Esophagus (tissue), 2 donors: ENCODE data around the gene ESF1. TPM values are rescaled to one million over a fixed set of nuclear protein-coding genes. Genes with fewer than 3 reads are reported as not detected.
A peak's percentile ranks its signal among the peaks of the same experiment; 100 is the strongest.

ENCODE experiments used
- H3K27ac ChIP-seq, 2 donors: one replicate each; pipeline ENCODE4 v1.5.1; 2013; ENCODE audit warnings: low read depth in 2 of 2, mild to moderate bottlenecking in 2 of 2, inconsistent platforms in 1 of 2, low read length in 1 of 2, moderate library complexity in 1 of 2
- H3K27me3 ChIP-seq, 2 donors: one replicate each; pipeline ENCODE4 v1.6.1; 2013; ENCODE audit warnings: low read length in 2 of 2, control low read depth in 1 of 2, mild to moderate bottlenecking in 1 of 2; ENCODE audit not compliant: insufficient read depth in 2 of 2, control insufficient read depth in 1 of 2
- H3K36me3 ChIP-seq, 2 donors: one replicate each; pipeline ENCODE4 v1.6.1; 2013; ENCODE audit warnings: low read length in 1 of 2; ENCODE audit not compliant: control insufficient read depth in 2 of 2, insufficient read depth in 2 of 2
- H3K4me1 ChIP-seq, 2 donors: one replicate each; pipeline ENCODE4 v1.6.1; 2013; ENCODE audit warnings: low read length in 1 of 2; ENCODE audit not compliant: control insufficient read depth in 2 of 2, insufficient read depth in 2 of 2
- H3K4me3 ChIP-seq, 2 donors: one replicate each; pipeline ENCODE4 v1.5.1; 2013; ENCODE audit warnings: low read length in 2 of 2, mild to moderate bottlenecking in 2 of 2, low read depth in 1 of 2, moderate library complexity in 1 of 2
- H3K9me3 ChIP-seq, 2 donors: one replicate each; pipeline ENCODE4 v1.6.1; 2013; ENCODE audit warnings: mild to moderate bottlenecking in 2 of 2, low read depth in 1 of 2, low read length in 1 of 2, moderate library complexity in 1 of 2; ENCODE audit not compliant: control insufficient read depth in 2 of 2, insufficient read depth in 1 of 2
- whole genome bisulfite sequencing, 2 donors: extraction: QIAGEN DNeasy Blood & Tissue Kit; methylation state at CpG; one replicate each; pipeline ENCODE4 v1.1.7; 2013; 5-methylcytosine and 5-hydroxymethylcytosine counted together
- polyA plus RNA-seq, 2 donors: library from polyadenylated mRNA; stranded (reverse); fragments of 200-250 nt; gene quantifications; one replicate each; pipeline ENCODE4 v1.2.3, GENCODE V29; 2013
- donor health status: healthy with polysubstance abuse.
- donor health status: Bipolar disorder and iron deficiency.

Gene ESF1
- polyA plus RNA-seq, 2 donors, result 6.4 to 8.8 TPM

- Histone ChIP-seq H3K4me1 (no peaks in the 10 kb centered on the region), H3K27me3 (no peaks in the 10 kb centered on the region), H3K27ac (no peak overlapping the region), H3K4me3 (no peak overlapping the region), H3K9me3 (no peaks in the 10 kb centered on the region), H3K36me3 (peaks cover 8 to 11% of the 10 kb centered on the region in 2 donors)
- 94% methylated on average over 1 of the region's 1 CpG for WGBS, 2 donors
These were observed 8.3 kb upstream of the ESF1 start for GRCh38 chr20:13793001-13793400.

- Histone ChIP-seq H3K4me3 (no peak overlapping the region), H3K9me3 (no peaks in the 10 kb centered on the region), H3K36me3 (peaks cover 8% of the 10 kb centered on the region in 2 donors), H3K4me1 (no peaks in the 10 kb centered on the region), H3K27me3 (no peaks in the 10 kb centered on the region), H3K27ac (no peak overlapping the region)
- 89 to 91% methylated on average over 2 of the region's 2 CpGs for WGBS, 2 donors
These were observed 7.1 kb upstream of the ESF1 start for GRCh38 chr20:13791540-13792459.

- WGBS, 2 donors, result 77 to 90% methylated on average over 2 of the region's 2 CpGs
These were observed 6.0 kb upstream of the ESF1 start for GRCh38 chr20:13790708-13791107.

GRCh38 chr20:13788167-13788834, 3.6 kb upstream of the ESF1 start:
- peaks cover 0 to 5% of the 10 kb centered on the region in 2 donors for H3K36me3 ChIP-seq
- 2 to 7% methylated on average over 1 of the region's 1 CpG for WGBS, 2 donors

More at GRCh38 chr20:13790708-13791107, 6.0 kb upstream of the ESF1 start:
- no peak overlapping the region for H3K27ac ChIP-seq
- peaks cover 5 to 7% of the 10 kb centered on the region in 2 donors for H3K36me3 ChIP-seq
- no peaks in the 10 kb centered on the region for H3K4me1 ChIP-seq
- H3K27me3 ChIP-seq, result no peaks in the 10 kb centered on the region
- H3K9me3 ChIP-seq, result no peaks in the 10 kb centered on the region
- H3K4me3 ChIP-seq, result no peak overlapping the region

GRCh38 chr20:13786143-13786828, 1.6 kb upstream of the ESF1 start:
- H3K4me1 ChIP-seq, result peaks cover 0 to 3% of the 10 kb centered on the region in 2 donors
- no peak overlapping the region for H3K27ac ChIP-seq
- H3K4me3 ChIP-seq, result peak overlapping the region in 1 of 2 donors; percentile 88
- H3K9me3 ChIP-seq, result no peaks in the 10 kb centered on the region
- 66 to 73% methylated on average over 8 of the region's 8 CpGs for WGBS, 2 donors
- H3K36me3 ChIP-seq, result peaks cover 0 to 5% of the 10 kb centered on the region in 2 donors
- no peaks in the 10 kb centered on the region for H3K27me3 ChIP-seq

More at GRCh38 chr20:13788167-13788834, 3.6 kb upstream of the ESF1 start:
- no peaks in the 10 kb centered on the region for H3K27me3 ChIP-seq
- H3K4me1 ChIP-seq, result peaks cover 0 to 3% of the 10 kb centered on the region in 2 donors
- H3K27ac ChIP-seq, result no peak overlapping the region
- H3K4me3 ChIP-seq, result no peak overlapping the region
- no peaks in the 10 kb centered on the region for H3K9me3 ChIP-seq

GRCh38 chr20:13784271-13784892, 337 bp downstream of the ESF1 start:
- H3K36me3 ChIP-seq, result peaks cover 0 to 4% of the 10 kb centered on the region in 2 donors
- H3K27me3 ChIP-seq, result no peaks in the 10 kb centered on the region
- peaks cover 0 to 3% of the 10 kb centered on the region in 2 donors for H3K4me1 ChIP-seq
- peak overlapping the region in 1 of 2 donors; percentile 35 for H3K27ac ChIP-seq
- no peaks in the 10 kb centered on the region for H3K9me3 ChIP-seq
- peak overlapping the region; percentile 83 to 88 for H3K4me3 ChIP-seq
- 0 to 1% methylated on average over 26 of the region's 26 CpGs for WGBS, 2 donors

- no peak overlapping the region for H3K4me3 ChIP-seq
- H3K9me3 ChIP-seq, result no peaks in the 10 kb centered on the region
- H3K27ac ChIP-seq, result no peak overlapping the region
- H3K27me3 ChIP-seq, result no peaks in the 10 kb centered on the region
- H3K4me1 ChIP-seq, result peaks cover 0 to 3% of the 10 kb centered on the region in 2 donors
- WGBS, 2 donors, result 92 to 93% methylated on average over 13 of the region's 13 CpGs
- H3K36me3 ChIP-seq, result peaks cover 0 to 4% of the 10 kb centered on the region in 2 donors
These were observed 1.2 kb downstream of the ESF1 start for GRCh38 chr20:13783528-13783927.

GRCh38 chr20:13778827-13779226, 5.9 kb downstream of the ESF1 start:
- Histone ChIP-seq H3K27ac (no peak overlapping the region), H3K27me3 (no peaks in the 10 kb centered on the region), H3K4me1 (peaks cover 0 to 3% of the 10 kb centered on the region in 2 donors), H3K9me3 (no peaks in the 10 kb centered on the region), H3K36me3 (peaks cover 0 to 4% of the 10 kb centered on the region in 2 donors), H3K4me3 (no peak overlapping the region)
- WGBS, 2 donors, result 94 to 99% methylated on average over 3 of the region's 3 CpGs

GRCh38 chr20:13777171-13777601, 7.5 kb downstream of the ESF1 start:
- no peak overlapping the region for H3K27ac ChIP-seq
- H3K4me1 ChIP-seq, result no peaks in the 10 kb centered on the region
- H3K4me3 ChIP-seq, result no peak overlapping the region
- H3K27me3 ChIP-seq, result no peaks in the 10 kb centered on the region
- WGBS, 2 donors, result 47 to 48% methylated on average over 4 of the region's 4 CpGs
- H3K9me3 ChIP-seq, result no peaks in the 10 kb centered on the region
- H3K36me3 ChIP-seq, result peaks cover 0 to 4% of the 10 kb centered on the region in 2 donors
